HG03565 (cell line): Measurements from ENCODE around the gene ADAM19.
"Not testable (repeated sequence)": the region's sequence is repeated elsewhere in the genome, so short reads cannot be mapped to it uniquely, and the experiment has no call there.

ENCODE experiments used
- ATAC-seq: cut with Tn5 transposase; IDR thresholded peaks from one replicate; pipeline ENCODE4 v1.9.1; 2021; ENCODE audit warnings: mild to moderate bottlenecking, moderate library complexity; ENCODE audit not compliant: unreplicated experiment

Gene ADAM19

DNA sequence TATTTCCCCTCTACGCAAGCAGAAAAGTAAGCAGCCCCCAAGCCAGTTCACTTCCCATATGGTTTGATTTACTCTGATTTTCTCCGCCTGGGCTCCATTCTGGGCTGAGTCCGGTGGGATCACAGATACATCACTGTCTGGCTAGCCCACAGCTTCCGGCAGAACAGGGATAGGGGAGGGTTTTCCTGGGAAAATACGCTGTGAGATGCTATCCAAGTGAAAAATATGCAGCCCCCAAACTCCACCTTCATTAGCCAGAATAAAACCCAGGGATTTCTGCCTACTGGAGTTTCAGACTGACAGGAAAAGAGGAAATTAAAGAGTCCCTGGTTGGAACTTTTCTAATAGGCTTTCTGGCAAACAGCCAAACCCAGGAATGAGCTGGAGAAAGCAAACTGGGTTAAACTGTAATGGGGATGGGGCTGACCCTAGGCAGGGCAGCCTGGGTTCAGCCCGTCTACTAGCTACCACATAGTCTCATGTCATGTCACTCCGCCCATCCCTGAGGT lies 132.5 kb downstream of the ADAM19 start:
- no peak for ATAC-seq

DNA sequence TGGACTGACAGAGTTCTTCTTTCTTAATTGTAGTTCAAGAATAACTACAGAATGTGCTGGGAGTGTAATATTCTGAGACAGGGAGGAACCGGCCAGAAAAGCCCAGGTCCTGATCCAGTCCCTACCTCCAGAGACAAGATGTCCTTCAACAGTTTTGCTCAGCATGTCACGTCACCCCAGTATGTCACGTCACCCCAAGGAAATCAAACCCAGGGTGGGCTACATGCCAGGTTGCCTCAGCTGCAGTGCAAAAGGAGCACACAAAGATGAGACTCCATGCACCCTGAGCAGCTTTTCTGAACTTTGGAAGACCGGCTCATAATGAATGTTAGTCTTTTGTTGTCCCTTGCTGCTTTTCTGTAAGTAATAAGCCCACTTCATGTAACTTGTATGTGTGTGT lies 141.5 kb downstream of the ADAM19 start:
- ATAC-seq: no peak

DNA sequence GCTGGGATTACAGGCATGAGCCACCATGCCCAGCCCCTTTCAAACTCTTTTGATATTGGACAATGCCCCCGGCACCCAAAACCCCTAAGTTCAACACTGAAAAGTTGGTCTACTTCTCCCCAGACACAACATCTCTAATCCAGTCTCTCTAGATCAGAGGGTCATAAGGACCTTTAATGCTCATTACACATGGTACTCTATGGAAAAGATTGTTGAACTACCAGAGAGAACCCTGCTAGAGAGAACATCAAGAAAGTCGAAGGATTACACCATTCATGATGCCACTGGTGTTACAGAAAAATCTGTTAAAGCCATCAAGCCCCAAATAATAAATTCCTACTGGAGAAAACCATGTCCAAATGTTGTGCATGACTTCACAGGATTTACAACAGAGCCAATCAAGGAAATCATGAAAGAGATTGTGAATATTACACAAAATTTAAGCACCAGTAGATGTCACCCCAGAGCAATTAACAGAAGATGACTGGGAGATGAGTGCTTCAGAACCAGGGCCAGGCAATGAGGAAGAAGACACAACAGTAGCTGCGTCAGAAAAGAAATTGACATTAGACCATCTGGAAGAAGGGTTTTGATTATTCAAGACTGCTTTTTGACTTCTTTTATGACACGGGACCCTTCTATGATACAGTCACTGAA lies 143.9 kb downstream of the ADAM19 start:
- peak; percentile 64 for ATAC-seq

- not testable (repeated sequence) for ATAC-seq
Measured at GRCh38 chr5:157429920-157430319, 145.7 kb downstream of the ADAM19 start.
